Heart left ventricle (tissue), 13 donors: ENCODE results near the gene HELB.

Experiments used
- POLR2A ChIP-seq, 2 donors: fragments of 450-650 bp; IDR thresholded peaks; one replicate each; pipeline ENCODE4 v1.6.1; 2017; ENCODE audit warnings: antibody characterized with exemption in 2 of 2, mild to moderate bottlenecking in 2 of 2, moderate library complexity in 2 of 2
- TF ChIP-seq, protein P1 (sequence below), 12 donors: fragments of 200-600 bp; sonication (generic) in 4 of 12; IDR thresholded peaks; one replicate each; pipeline versions ENCODE4 v1.5.0 to v1.8.0; 2018 to 2022; ENCODE audit warnings: antibody characterized with exemption in 12 of 12, mild to moderate bottlenecking in 5 of 12
- donor health status: ischemic (EF 13 %, LVEDD 7.1; RV severe dilation, severe dysfunction).
- donor health status: DM: no; HTN: yes; CAD: no.
- donor health status: DM: no; HTN: no; CAD: no.
- donor health status: ischemic (EF 25% LVEDD 6.9; RV normal size, moderate dysfunction).
- donor health status: ischemic (EF 25% LVEDD 5.7; RV mildly dilated, moderate dysfunction).
- donor health status: ischemic (EF 35%, LVEDD 5.7; RV mildly dilated, moderate dysfunction).
- donor health status: nonischemic (EF 11% LVEDD 7.7; RV severe dilation, severe dysfunction).
- donor health status: DM: yes; HTN: yes; CAD: no.
- donor health status: PGD.
- donor health status: ischemic (EF 29% LVEDD 5.4; RV normal size, mild dysfunction).
- donor health status: nonischemic (EF 23%, LVEDD 6.1; RV moderate dilation, normal function).

DNA sequence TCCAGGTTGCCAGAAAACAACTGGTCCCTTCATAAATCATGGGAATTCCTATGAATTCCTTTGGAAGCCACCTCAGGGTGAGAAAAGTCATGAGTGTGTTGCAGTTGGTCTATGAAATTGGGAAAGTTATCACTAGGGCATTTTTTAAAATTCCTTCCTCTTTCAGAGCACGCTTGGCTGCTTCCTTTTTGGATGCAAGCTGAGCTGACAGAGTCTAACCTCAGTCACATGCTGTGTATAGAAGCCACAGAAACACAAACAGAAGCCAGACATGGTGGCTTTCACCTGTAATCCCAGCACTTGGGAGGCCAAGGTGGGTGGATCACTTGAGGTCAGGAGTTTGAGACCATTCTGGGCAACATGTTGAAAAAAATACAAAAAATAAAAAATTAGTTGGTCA, 21.7 kb upstream of the HELB start:
- TF ChIP-seq, protein P1, sequence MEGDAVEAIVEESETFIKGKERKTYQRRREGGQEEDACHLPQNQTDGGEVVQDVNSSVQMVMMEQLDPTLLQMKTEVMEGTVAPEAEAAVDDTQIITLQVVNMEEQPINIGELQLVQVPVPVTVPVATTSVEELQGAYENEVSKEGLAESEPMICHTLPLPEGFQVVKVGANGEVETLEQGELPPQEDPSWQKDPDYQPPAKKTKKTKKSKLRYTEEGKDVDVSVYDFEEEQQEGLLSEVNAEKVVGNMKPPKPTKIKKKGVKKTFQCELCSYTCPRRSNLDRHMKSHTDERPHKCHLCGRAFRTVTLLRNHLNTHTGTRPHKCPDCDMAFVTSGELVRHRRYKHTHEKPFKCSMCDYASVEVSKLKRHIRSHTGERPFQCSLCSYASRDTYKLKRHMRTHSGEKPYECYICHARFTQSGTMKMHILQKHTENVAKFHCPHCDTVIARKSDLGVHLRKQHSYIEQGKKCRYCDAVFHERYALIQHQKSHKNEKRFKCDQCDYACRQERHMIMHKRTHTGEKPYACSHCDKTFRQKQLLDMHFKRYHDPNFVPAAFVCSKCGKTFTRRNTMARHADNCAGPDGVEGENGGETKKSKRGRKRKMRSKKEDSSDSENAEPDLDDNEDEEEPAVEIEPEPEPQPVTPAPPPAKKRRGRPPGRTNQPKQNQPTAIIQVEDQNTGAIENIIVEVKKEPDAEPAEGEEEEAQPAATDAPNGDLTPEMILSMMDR (IDR thresholded peaks at IDR 0.05), result no peak
- TF ChIP-seq POLR2A (IDR thresholded peaks at IDR 0.05), result no peak
